IMR-90 (cell line): Measurements from ENCODE around the gene IL17REL.

Experiments used
- CTCF ChIP-seq: conservative IDR thresholded peaks from 2 replicates; pipeline ENCODE4 v1.5.1; 2012; ENCODE audit warnings: mild to moderate bottlenecking, low read depth, low read length, improper control_type of control experiment
- MAZ ChIP-seq: IDR thresholded peaks from 2 replicates; pipeline ENCODE4 v1.6.1; 2012; ENCODE audit warnings: low read depth, mild to moderate bottlenecking, low read length, improper control_type of control experiment, moderate library complexity, borderline replicate concordance
- POLR2A ChIP-seq: IDR thresholded peaks from 2 replicates; pipeline ENCODE4 v1.6.1; 2012; ENCODE audit warnings: mild to moderate bottlenecking, low read depth, low read length
- SMC3 ChIP-seq: fragments of 150-350 bp; IDR thresholded peaks from 2 replicates; pipeline ENCODE4 v1.6.1; 2016; ENCODE audit warnings: low read depth, mild to moderate bottlenecking, antibody characterized with exemption, low read length, moderate library complexity

- no peak for TF ChIP-seq POLR2A
- TF ChIP-seq CTCF = no peak
- no peak for TF ChIP-seq SMC3
- TF ChIP-seq MAZ = no peak
These were observed 40.2 kb downstream of the IL17REL start for GRCh38 chr22:49972163-49973017.
